Activated T-cell treated with anti-CD3 and anti-CD28 coated beads for 48 hours (primary cell): ENCODE measurements around the gene MAB21L4.

Source experiments
- DNase-seq: peaks from one replicate; pipeline ENCODE4 v3.0.0-alpha.2; 2020; ENCODE audit warnings: low read depth

MAB21L4 gene

GRCh38 chr2:240895656-240896388, at the start of gene MAB21L4:
Gene MAB21L4 (minus strand): TSS chr2:240896156. CDS start chr2:240895997, 159 bp downstream.
- DNase-seq, result no peak

DNA sequence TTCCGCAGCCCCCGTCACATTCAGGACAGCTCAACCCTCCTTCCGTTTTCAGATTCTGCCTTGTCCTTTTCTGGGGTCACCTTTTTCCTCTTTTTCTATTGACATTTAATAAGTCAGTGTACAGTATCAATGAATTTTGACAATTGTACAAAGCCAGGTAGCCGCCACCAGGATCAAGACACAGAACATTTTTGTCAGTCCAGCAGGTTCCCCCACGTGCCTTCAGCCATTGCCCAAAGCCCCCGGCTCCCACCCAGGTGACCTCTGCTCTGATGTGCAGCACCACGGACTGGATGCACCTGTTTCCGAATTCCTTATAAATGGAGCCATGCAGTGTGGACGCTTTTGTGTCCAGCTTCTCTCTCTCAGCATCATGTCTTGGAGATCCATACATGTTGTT, 40.1 kb upstream of the MAB21L4 start:
- DNase-seq, result no peak

DNA sequence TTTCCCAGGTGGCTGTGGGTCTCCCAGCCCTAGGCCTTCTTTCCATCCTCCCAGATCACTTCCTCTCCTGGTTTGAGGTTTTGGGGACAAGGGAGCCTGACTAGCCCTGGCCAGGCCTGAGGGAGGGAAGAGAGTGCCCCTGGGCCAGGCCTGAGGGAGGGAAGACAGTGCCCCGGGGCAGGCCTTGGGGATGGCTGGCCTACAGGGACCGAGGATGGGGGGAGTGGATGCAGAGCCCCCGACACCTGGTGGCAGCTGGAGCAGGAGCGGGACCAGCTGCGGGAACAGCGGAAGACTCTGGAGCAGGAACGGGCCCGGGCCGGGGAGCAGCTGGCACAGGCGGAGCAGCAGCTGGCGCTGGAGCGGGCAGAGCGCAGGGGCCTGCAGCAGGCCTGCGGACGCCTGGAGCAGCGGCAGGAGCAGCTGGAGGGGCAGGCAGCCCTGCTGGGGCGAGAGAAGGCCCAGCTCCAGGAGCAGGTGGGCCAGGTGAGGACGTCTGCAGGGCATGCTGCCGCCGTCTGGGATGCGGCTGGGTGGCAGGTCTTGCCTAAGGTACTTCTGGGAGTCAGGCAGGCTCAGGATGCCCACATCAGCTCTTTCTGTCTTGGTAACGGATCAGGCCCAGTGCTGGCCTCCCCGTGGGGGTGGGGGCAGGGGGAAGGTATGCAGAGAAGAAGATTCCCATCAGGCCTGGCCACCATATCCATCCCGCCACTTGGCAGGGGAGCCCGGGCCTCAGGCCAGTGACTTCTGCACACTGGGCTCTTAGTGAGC, 39.3 kb upstream of the MAB21L4 start:
- DNase-seq, result no peak

- DNase-seq, result no peak
Measured at GRCh38 chr2:240934701-240935102, 38.7 kb upstream of the MAB21L4 start.

DNA sequence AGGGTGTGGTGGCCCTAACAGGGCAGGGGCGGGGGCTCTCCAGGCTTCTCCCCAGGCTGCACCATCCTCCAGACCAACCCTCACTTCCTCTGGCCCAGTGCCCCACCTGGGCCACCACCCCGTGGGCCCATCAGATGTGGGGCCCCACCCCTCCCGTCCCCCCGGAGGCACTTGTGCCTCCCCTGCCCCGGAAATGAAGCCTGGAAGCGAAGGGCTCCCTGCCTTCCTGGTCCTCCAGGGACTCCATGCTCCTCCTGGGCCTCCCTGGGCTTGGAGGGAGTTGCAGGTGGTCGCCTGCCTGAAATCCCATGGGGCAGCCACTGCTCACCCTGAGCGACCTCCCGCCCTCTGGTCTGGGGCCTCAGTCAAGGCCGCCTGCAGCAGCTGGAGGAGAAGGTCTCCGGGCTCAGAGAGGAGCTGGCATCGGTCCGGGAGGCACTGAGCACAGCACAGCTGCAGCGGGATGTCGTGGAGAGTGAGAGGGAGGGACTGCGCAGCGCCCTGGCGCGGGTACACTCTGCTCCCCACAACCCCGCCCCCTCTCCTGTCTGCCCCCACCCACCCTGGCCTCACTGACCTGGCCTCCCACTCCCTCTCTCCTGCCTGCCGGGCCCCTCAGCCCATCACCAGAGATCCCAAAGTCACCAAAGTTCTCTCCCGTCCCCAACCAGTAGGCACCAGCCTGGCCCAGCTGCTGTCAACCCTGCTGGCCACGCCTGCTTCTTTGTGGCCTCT, 38.2 kb upstream of the MAB21L4 start:
- no peak for DNase-seq

- DNase-seq, result no peak
Measured at GRCh38 chr2:240933048-240933965, 37.4 kb upstream of the MAB21L4 start.

- DNase-seq, result no peak
Measured at GRCh38 chr2:240932724-240933047, 36.7 kb upstream of the MAB21L4 start.

- no peak for DNase-seq
Measured at GRCh38 chr2:240932001-240932723, 36.2 kb upstream of the MAB21L4 start.

- no peak for DNase-seq
Measured at GRCh38 chr2:240931319-240931949, 35.5 kb upstream of the MAB21L4 start.

DNA sequence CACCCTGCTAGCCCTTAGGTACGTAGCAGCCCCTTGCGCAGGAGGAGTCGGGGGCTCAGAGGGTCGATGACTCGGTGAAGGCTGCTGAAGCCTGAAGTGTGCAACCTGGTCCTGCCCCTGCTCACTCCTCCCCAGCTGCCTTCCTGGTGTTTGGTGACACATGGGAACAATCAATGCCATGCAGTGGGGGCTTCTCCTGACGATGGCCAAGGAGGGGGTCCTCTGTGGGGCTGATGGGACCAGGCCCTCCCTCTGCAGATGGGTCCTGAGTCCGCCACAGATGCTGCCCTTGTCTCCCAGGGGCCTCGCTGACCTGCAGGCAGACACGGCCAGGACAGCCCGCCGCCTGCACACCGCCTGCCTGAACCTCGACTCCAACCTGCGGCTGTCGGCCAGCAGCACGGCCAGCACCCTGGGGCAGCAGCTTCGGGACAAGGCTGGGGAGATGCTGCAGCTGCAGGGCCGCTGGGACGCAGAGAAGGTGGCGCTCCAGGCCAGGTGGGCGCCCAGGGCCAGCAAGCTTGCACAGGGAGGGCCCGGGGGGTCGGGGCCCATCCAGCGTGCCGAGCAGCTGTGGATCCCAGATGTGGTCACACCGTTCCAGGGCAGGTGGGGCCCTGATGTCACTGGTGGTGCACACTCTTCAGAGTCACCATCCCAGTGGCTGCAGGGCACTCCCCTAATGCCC, 34.8 kb upstream of the MAB21L4 start:
- DNase-seq, result no peak

GRCh38 chr2:240930096-240930630, 34.2 kb upstream of the MAB21L4 start:
- DNase-seq, result no peak

GRCh38 chr2:240929364-240930095, 33.6 kb upstream of the MAB21L4 start:
- no peak for DNase-seq

DNA sequence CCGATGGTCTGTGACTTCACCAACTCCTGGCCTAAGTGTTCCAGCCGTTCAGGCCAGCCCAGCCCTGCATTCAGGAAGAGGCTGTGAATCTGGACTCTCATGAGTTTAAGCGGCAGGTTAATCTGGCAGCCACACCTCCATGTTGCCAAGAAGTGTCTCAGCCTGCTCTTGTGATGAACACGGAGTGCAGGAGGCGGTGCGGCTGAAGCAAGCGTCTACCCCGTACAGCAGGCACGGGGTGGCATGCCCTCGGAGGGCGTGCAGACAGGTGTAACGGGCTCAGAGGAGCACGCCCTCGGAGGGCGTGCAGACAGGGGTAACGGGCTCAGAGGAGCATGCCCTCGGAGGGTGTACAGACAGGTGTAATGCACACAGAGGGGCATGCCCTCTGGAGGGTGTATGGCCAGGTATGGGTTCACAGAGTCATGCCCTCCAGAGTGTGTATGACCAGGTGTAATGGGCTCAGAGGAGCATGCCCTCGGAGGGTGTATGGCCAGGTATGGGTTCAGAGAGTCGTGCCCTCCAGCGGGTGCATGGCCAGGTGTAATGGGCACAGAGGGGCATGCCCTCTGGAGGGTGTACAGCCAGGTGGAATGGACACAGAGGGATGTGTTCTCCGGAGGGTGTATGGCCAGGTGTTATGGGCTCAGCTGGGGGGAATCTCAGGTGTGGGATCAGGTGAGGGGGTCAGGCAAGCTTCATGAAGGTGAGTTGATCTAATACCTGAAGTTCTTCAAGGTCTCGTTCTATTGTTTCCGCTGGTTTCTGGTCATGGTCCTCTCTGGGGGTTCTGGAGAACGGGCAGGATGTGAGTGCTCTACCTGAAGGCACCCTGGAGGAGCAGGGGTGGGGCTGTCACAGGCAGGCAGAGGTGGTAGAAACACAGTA, 32.8 kb upstream of the MAB21L4 start:
- DNase-seq, result no peak

- DNase-seq, result no peak
Measured at GRCh38 chr2:240927390-240927781, 31.4 kb upstream of the MAB21L4 start.

- DNase-seq, result no peak
Measured at GRCh38 chr2:240926516-240927389, 30.8 kb upstream of the MAB21L4 start.

- no peak for DNase-seq
Measured at GRCh38 chr2:240925568-240926515, 29.9 kb upstream of the MAB21L4 start.
